Colonic mucosa (tissue), 4 donors: ENCODE data around the gene FAM83F. TPM values are rescaled to one million over a fixed set of nuclear protein-coding genes. Genes with fewer than 3 reads are reported as not detected.

Experiments
- DNase-seq: peaks from one replicate; pipeline ENCODE4 v3.0.0-alpha.2; 2020
- H3K27ac ChIP-seq: fragments of 200-600 bp; one replicate; pipeline ENCODE4 v1.8.0; 2021
- H3K27me3 ChIP-seq: fragments of 200-600 bp; one replicate; pipeline ENCODE4 v1.8.0; 2021
- H3K36me3 ChIP-seq: fragments of 200-600 bp; one replicate; pipeline ENCODE4 v1.8.0; 2021
- H3K4me1 ChIP-seq: fragments of 200-600 bp; one replicate; pipeline ENCODE4 v1.8.0; 2021; ENCODE audit warnings: mild to moderate bottlenecking
- H3K4me3 ChIP-seq: fragments of 200-600 bp; one replicate; pipeline ENCODE4 v1.8.0; 2021
- H3K9ac ChIP-seq, 2 donors: one replicate each; pipeline ENCODE4 v1.7.0; 2013; ENCODE audit warnings: control low read depth in 2 of 2, low read depth in 2 of 2, low read length in 2 of 2
- H3K9me3 ChIP-seq: fragments of 200-600 bp; one replicate; pipeline ENCODE4 v1.8.0; 2021
- intact Hi-C: fragments of 100-400 bp; cut with DNase I; formaldehyde crosslinking; loops from one replicate; pipeline ENCODE4 v1.14.1; 2022
- total RNA-seq, 2 donors: library from RNA; stranded (reverse); fragmentation: NEBNext Ultra II Directional in 1 of 2; extraction: Animal tissue kit (Norgen Biotek cat#: 25700) in 1 of 2; gene quantifications; one replicate each; pipeline ENCODE4 v1.2.1, GENCODE V29; 2021
- TF ChIP-seq, protein P1 (sequence below): fragments of 200-600 bp; IDR thresholded peaks from one replicate; pipeline ENCODE4 v1.8.0; 2022; ENCODE audit warnings: antibody characterized with exemption, mild to moderate bottlenecking
- donor health status: healthy.
- donor health status: DM: no; HTN: no; CAD: no.
- donor health status: DM: no; HTN: no; CAD: no.

Gene FAM83F
- total RNA-seq, 2 donors from 2014 or later: 38.3 to 40.6 TPM

DNA sequence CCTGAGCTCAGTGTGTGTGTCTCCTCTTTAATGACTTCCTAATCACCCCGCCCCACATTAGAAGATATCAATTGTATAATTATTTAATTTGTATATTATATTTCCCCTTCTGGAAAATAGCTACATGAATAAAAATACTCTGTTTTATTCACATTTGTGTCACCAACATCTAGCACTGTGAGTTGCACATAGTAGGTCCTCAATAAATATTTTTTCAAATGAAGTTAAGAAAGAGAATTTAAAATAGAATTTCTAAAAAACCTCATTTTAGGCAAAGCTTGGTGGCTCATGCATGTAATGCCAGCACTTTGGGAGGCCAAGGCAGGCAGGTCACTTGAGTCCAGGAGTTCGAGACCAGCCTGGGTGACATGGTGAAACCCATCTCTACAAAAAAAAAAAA, 59.7 kb downstream of the FAM83F start:
- intact Hi-C loops: loop anchor here (10.0 kb wide), 1 partner anchor 130 kb away; no protein-coding TSS in a partner anchor
- no peaks in the 10 kb centered on the region for H3K4me1 ChIP-seq
- no peaks in the 10 kb centered on the region for H3K27me3 ChIP-seq
- H3K36me3 ChIP-seq: no peaks in the 10 kb centered on the region
- no peaks in the 10 kb centered on the region for H3K9me3 ChIP-seq
- H3K4me3 ChIP-seq: no peak overlapping the region
- no peak for DNase-seq
- H3K9ac ChIP-seq: no peak overlapping the region
- TF ChIP-seq, protein P1, sequence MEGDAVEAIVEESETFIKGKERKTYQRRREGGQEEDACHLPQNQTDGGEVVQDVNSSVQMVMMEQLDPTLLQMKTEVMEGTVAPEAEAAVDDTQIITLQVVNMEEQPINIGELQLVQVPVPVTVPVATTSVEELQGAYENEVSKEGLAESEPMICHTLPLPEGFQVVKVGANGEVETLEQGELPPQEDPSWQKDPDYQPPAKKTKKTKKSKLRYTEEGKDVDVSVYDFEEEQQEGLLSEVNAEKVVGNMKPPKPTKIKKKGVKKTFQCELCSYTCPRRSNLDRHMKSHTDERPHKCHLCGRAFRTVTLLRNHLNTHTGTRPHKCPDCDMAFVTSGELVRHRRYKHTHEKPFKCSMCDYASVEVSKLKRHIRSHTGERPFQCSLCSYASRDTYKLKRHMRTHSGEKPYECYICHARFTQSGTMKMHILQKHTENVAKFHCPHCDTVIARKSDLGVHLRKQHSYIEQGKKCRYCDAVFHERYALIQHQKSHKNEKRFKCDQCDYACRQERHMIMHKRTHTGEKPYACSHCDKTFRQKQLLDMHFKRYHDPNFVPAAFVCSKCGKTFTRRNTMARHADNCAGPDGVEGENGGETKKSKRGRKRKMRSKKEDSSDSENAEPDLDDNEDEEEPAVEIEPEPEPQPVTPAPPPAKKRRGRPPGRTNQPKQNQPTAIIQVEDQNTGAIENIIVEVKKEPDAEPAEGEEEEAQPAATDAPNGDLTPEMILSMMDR: no peak
- H3K27ac ChIP-seq: no peak overlapping the region

DNA sequence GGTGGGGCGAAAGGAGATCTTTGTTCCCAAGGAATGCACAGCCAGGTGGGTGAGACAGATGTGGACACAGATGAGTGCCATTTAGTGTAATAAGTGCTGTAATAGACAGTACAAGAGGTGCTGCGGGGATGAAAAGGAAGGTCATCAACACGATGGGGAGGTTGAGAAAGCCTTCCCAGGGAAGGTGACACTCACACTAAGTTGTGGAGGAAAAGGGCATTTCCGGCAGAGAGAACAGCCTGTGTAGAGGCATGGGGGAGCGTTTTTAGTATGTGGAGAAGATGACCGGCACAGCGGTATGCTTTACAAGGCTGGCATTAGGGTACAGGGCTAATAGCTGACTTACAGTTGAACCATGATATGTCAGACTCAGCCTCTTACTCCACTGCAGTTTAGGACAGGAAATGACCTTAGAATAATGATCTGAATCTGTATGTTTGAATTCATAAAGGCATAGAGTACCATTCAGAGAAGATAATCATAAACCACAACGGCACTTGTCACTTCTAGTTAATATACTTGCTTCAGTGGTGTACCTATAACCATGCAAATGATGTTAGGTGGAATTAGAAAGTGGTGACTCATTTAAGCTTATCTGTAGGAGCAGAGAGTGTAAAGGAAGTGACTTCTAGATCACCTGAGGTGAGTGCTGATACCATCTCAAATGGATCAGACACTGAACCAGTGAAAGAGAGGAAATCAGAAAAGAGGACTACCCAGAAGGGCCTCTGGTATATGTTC, 60.6 kb downstream of the FAM83F start:
- intact Hi-C loops: loop anchor here (10.0 kb wide), 1 partner anchor 129 kb away; no protein-coding TSS in a partner anchor
- Histone ChIP-seq H3K36me3 (no peaks in the 10 kb centered on the region), H3K4me1 (no peaks in the 10 kb centered on the region), H3K4me3 (no peak overlapping the region), H3K27me3 (no peaks in the 10 kb centered on the region), H3K9ac (no peak overlapping the region), H3K9me3 (no peaks in the 10 kb centered on the region), H3K27ac (no peak overlapping the region)
- TF ChIP-seq, protein P1: no peak
- no peak for DNase-seq

DNA sequence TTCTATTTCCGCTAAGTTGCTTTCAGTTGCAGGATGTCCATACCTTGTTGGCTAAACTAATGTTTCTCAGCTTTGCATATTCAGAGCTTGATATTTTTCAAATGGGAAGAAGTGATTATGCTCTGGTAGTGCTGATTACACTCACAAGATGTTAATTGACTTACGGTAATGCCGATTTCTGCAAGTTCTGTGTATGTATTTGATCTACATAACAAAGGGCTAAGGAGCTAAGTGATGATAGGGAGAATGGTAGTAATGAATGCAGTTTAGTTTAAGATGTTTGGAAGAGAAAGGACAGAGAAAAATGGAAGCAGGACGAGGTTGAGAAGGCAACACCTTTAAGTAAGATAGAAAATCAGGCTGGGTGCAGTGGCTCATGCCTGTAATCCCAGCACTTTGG, 61.4 kb downstream of the FAM83F start:
- Histone ChIP-seq H3K4me1 (no peaks in the 10 kb centered on the region), H3K27ac (no peak overlapping the region)
- no peak for DNase-seq

DNA sequence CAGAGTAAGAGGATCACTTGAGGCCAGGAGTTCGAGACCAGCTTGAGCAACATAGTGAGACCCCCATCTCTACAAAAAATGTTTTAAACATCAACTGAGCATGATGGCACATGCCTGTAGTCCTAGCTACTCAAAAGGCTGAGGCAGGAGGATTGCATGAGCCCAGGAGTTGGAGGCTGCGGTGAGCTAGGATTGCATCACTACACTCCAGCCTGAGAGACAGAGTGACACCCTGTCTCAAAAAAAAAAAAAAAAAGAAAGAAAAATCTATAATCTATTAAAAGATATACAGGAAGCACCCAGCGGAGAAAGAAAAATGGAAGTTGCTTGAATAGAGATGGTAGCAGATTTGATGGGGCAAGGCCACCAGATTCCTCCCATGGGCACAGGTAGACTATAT, 61.8 kb downstream of the FAM83F start:
- Histone ChIP-seq H3K27me3 (no peaks in the 10 kb centered on the region), H3K9me3 (no peaks in the 10 kb centered on the region), H3K9ac (no peak overlapping the region), H3K36me3 (no peaks in the 10 kb centered on the region), H3K27ac (no peak overlapping the region), H3K4me1 (no peaks in the 10 kb centered on the region), H3K4me3 (no peak overlapping the region)
- TF ChIP-seq, protein P1: no peak
- no peak for DNase-seq
- intact Hi-C loops: loop anchor here (10.0 kb wide), 1 partner anchor 128 kb away; no protein-coding TSS in a partner anchor

More for the DNA sequence above, 61.4 kb downstream of the FAM83F start:
- H3K9ac ChIP-seq: no peak overlapping the region
- TF ChIP-seq, protein P1: no peak
- intact Hi-C loops: loop anchor here (10.0 kb wide), 1 partner anchor 129 kb away; no protein-coding TSS in a partner anchor
- H3K9me3 ChIP-seq: no peaks in the 10 kb centered on the region
- no peaks in the 10 kb centered on the region for H3K27me3 ChIP-seq
- H3K36me3 ChIP-seq: no peaks in the 10 kb centered on the region
- H3K4me3 ChIP-seq: no peak overlapping the region

DNA sequence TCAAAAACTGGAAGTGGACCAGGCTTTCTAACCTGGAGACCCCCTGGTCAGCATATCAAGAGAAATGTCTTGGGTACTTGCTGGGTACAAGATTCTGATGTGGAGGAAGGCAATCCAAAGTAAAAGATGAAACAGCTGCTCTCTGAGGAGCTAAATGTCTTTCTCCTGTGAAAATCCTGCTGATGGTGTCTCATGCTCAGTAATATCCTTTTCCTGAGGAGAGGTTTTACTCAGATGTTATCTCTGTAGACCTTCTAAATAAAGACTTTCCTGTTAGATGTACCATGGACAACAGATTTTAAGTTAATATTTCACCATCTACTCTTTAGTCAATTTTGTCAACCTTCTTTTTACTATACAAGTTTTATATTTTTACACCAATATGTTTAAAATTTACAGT, 62.9 kb downstream of the FAM83F start:
- DNase-seq: no peak
- Histone ChIP-seq H3K27me3 (no peaks in the 10 kb centered on the region), H3K9ac (no peak overlapping the region), H3K4me3 (no peak overlapping the region), H3K4me1 (no peaks in the 10 kb centered on the region), H3K36me3 (no peaks in the 10 kb centered on the region), H3K9me3 (no peaks in the 10 kb centered on the region), H3K27ac (no peak overlapping the region)
- TF ChIP-seq, protein P1: no peak
- intact Hi-C loops: loop anchor here (10.0 kb wide), 1 partner anchor 127 kb away; no protein-coding TSS in a partner anchor
